Measurements from ENCODE around the gene FMN1.

The FMN1 gene

GRCh38 chr15:32908872-32909271, 285.6 kb downstream of the FMN1 start:
- DNase-seq: no peak

- DNase-seq: no peak
Observed at GRCh38 chr15:32908135-32908801, 286.2 kb downstream of the FMN1 start.

- no peak for DNase-seq
Observed at GRCh38 chr15:32905481-32905880, 289.0 kb downstream of the FMN1 start.

GRCh38 chr15:32904448-32904847, 290.1 kb downstream of the FMN1 start:
- no peak for DNase-seq

- no peak for DNase-seq
Observed at GRCh38 chr15:32903591-32904290, 290.8 kb downstream of the FMN1 start.

- no peak for DNase-seq
Observed at GRCh38 chr15:32901995-32902394, 292.5 kb downstream of the FMN1 start.

GRCh38 chr15:32901192-32901591, 293.3 kb downstream of the FMN1 start:
- no peak for DNase-seq

- no peak for DNase-seq
Observed at GRCh38 chr15:32899126-32899596, 295.4 kb downstream of the FMN1 start.

GRCh38 chr15:32898414-32898813, 296.1 kb downstream of the FMN1 start:
- DNase-seq: no peak

GRCh38 chr15:32893421-32893820, 301.1 kb downstream of the FMN1 start:
- no peak for DNase-seq

GRCh38 chr15:32889214-32889613, 305.3 kb downstream of the FMN1 start:
- no peak for DNase-seq

GRCh38 chr15:32888221-32888761, 306.2 kb downstream of the FMN1 start:
- no peak for DNase-seq

GRCh38 chr15:32887090-32887489, 307.4 kb downstream of the FMN1 start:
- DNase-seq: no peak

GRCh38 chr15:32886459-32886858, 308.1 kb downstream of the FMN1 start:
- no peak for DNase-seq

- DNase-seq: no peak
Observed at GRCh38 chr15:32885713-32886112, 308.8 kb downstream of the FMN1 start.

GRCh38 chr15:32884146-32884545, 310.4 kb downstream of the FMN1 start:
- no peak for DNase-seq

GRCh38 chr15:32882955-32883354, 311.6 kb downstream of the FMN1 start:
- no peak for DNase-seq

- DNase-seq: no peak
Observed at GRCh38 chr15:32881528-32881927, 313.0 kb downstream of the FMN1 start.

- no peak for DNase-seq
Observed at GRCh38 chr15:32880642-32881041, 313.9 kb downstream of the FMN1 start.

GRCh38 chr15:32879980-32880379, 314.5 kb downstream of the FMN1 start:
- no peak for DNase-seq

- DNase-seq: no peak
Observed at GRCh38 chr15:32878869-32879805, 315.4 kb downstream of the FMN1 start.

- no peak for DNase-seq
Observed at GRCh38 chr15:32878342-32878741, 316.2 kb downstream of the FMN1 start.
